HepG2 (cell line): Measurements from ENCODE around the gene HELB. TPM values are rescaled to one million over a fixed set of nuclear protein-coding genes. Genes with fewer than 3 reads are reported as not detected.

ENCODE experiments used
- ATAC-seq: fragments of 200-7000 bp; cut with Tn5 transposase; 3 replicates; pipeline ENCODE4 v1.9.1; 2020; ENCODE audit warnings: mild to moderate bottlenecking, moderate library complexity
- BruUV-seq: library from RNA; stranded (reverse); fragments of 400-500 nt; replicated peaks from 2 replicates; lab custom pipeline; 2021; lab: Mats Ljungman, UMichigan
- CTCF ChIA-PET: fragments of 300-600 bp; formaldehyde crosslinking; extraction: SDS; loops from one replicate; lab custom pipeline; 2021; ENCODE audit warnings: low total read pairs, inconsistent platforms, low intra/inter-chr PET ratio; lab: Yijun Ruan, JAX
- POLR2A ChIA-PET: fragments of 350-600 bp; sonication (Branson Sonifier 250); formaldehyde crosslinking; loops from one replicate; lab custom pipeline; 2020; ENCODE audit warnings: antibody characterized with exemption, inconsistent platforms; lab: Yijun Ruan, JAX
- DNase-seq: peaks from one replicate; pipeline ENCODE4 v3.0.0-alpha.2; 2015; ENCODE audit warnings: low spot score
- FAIRE-seq: peaks from 3 replicates; lab custom pipeline; 2011; peaks lifted over from hg19 to GRCh38; lab: Jason Lieb, UNC
- H2AFZ ChIP-seq: one replicate; pipeline ENCODE4 v1.6.1; 2011; ENCODE audit warnings: low read length, inconsistent platforms
- H3K27ac ChIP-seq: fragments of 300-600 bp; 3 replicates; pipeline ENCODE4 v1.8.0; 2011; ENCODE audit warnings: mixed run types, mild to moderate bottlenecking, mixed read lengths, low read length, inconsistent platforms; ENCODE audit not compliant: insufficient read depth; ENCODE audit errors: extremely low read length
- H3K27me3 ChIP-seq, 2 experiments: fragments of 200-600 bp in 1 of 2; 2 replicates in 1 of 2; 3 replicates in 1 of 2; pipeline versions ENCODE4 v1.6.0 to v1.8.0; 2011; ENCODE audit warnings: low read length in 2 of 2, mild to moderate bottlenecking in 2 of 2, moderate library complexity in 2 of 2, inconsistent platforms in 1 of 2; ENCODE audit not compliant: insufficient read depth in 2 of 2, control insufficient read depth in 1 of 2
- H3K36me3 ChIP-seq, 2 experiments: fragments of 200-600 bp in 1 of 2; replicated peaks in 1 of 2; 2 replicates in 1 of 2; 3 replicates in 1 of 2; pipeline versions ENCODE4 v1.5.1 to v1.8.0; 2011; ENCODE audit warnings: low read length in 2 of 2, inconsistent platforms in 1 of 2; ENCODE audit not compliant: insufficient read depth in 2 of 2, control insufficient read depth in 1 of 2
- H3K4me1 ChIP-seq: 2 replicates; pipeline ENCODE4 v1.5.1; 2012; ENCODE audit warnings: low read length, inconsistent platforms; ENCODE audit not compliant: insufficient read depth
- H3K4me2 ChIP-seq: 2 replicates; pipeline ENCODE4 v1.6.0; 2011; ENCODE audit warnings: low read depth, low read length, inconsistent platforms
- H3K4me3 ChIP-seq, 3 experiments: fragments of 200-600 bp in 1 of 3; sonication (generic), shearing (Covaris generic) in 1 of 3; replicated peaks in 1 of 3; 2 replicates each; pipeline ENCODE4 v1.5.1; 2011 to 2016; ENCODE audit warnings: low read length in 3 of 3, inconsistent platforms in 2 of 3, low read depth in 2 of 3, mild to moderate bottlenecking in 2 of 3, control low read depth in 1 of 3, mixed read lengths in 1 of 3; ENCODE audit not compliant: insufficient read depth in 1 of 3
- H3K79me2 ChIP-seq: one replicate; pipeline ENCODE4 v1.6.1; 2011; ENCODE audit warnings: low read length, inconsistent platforms; ENCODE audit not compliant: insufficient read depth
- H3K9ac ChIP-seq: 2 replicates; pipeline ENCODE4 v1.6.0; 2011; ENCODE audit warnings: mild to moderate bottlenecking, low read depth, low read length, inconsistent platforms; ENCODE audit not compliant: insufficient read depth
- H3K9me3 ChIP-seq: 2 replicates; pipeline ENCODE4 v1.5.1; 2012; ENCODE audit warnings: mild to moderate bottlenecking, low read length
- H4K20me1 ChIP-seq: 2 replicates; pipeline ENCODE4 v1.6.0; 2011; ENCODE audit warnings: inconsistent platforms, mild to moderate bottlenecking, low read length, moderate library complexity; ENCODE audit not compliant: insufficient read depth
- HOXD1 ChIP-seq: sonication (generic); formaldehyde crosslinking; IDR thresholded peaks from 2 replicates; pipeline ENCODE4 v1.5.0; 2020; ENCODE audit warnings: missing genetic modification reagents
- KDM6A ChIP-seq: IDR thresholded peaks from 2 replicates; pipeline ENCODE4 v1.6.1; 2016; ENCODE audit warnings: low read depth
- RXRB ChIP-seq: IDR thresholded peaks from 2 replicates; pipeline ENCODE4 v1.6.1; 2016; ENCODE audit warnings: borderline replicate concordance, missing genetic modification reagents, missing compliant biosample characterization
- TBL1XR1 ChIP-seq: fragments of 150-350 bp; IDR thresholded peaks from 2 replicates; pipeline ENCODE4 v1.6.1; 2014; ENCODE audit warnings: borderline replicate concordance, low read length; ENCODE audit not compliant: partially characterized antibody
- ZNF143 ChIP-seq: sonication (generic); formaldehyde crosslinking; IDR thresholded peaks from 2 replicates; pipeline ENCODE4 v1.4.0; 2020; ENCODE audit warnings: missing genetic modification reagents
- WGBS: methylation state at CpG from one replicate; pipeline ENCODE4 v1.1.6; 2017; ENCODE audit warnings: low lambda C conversion rate; 5-methylcytosine and 5-hydroxymethylcytosine counted together
- in situ Hi-C: cut with HindIII; loops from 2 replicates; pipeline ENCODE4 v1.10.0; 2017; ENCODE audit warnings: low pct_unique_long_range_greater_than_20kb; ENCODE audit not compliant: extremely low pct_ligation_motif_present
- intact Hi-C: fragments of 100-400 bp; cut with micrococcal nuclease; formaldehyde crosslinking; loops from one replicate; pipeline ENCODE4 v1.10.0; 2022; ENCODE audit not compliant: unreplicated experiment
- polyA plus RNA-seq, 8 experiments: library from polyadenylated mRNA; depleted of rRNA in 3 of 8; stranded (reverse) in 7 of 8; unstranded in 1 of 8; fragments of >200 nt; fragmentation: Illumina TruSeq in 4 of 8; extraction: Trizol in 4 of 8; gene quantifications; 2 replicates each; pipeline versions ENCODE4 v1.2.1 to v1.2.3, GENCODE V29; 2011 to 2016; ENCODE audit warnings: low read depth in 4 of 8, missing spikeins in 1 of 8, mixed read lengths in 1 of 8; ENCODE audit not compliant: insufficient read depth in 1 of 8
- total RNA-seq, 5 experiments: library from RNA; depleted of rRNA; stranded (reverse); fragments of >200 nt; fragmentation: Illumina TruSeq; extraction: Trizol; gene quantifications; 2 replicates each; pipeline ENCODE4 v1.2.3, GENCODE V29; 2016; ENCODE audit warnings: low read depth in 1 of 5
- TF ChIP-seq, protein P1 (sequence below): sonication (generic); formaldehyde crosslinking; IDR thresholded peaks from 2 replicates; pipeline ENCODE4 v1.4.0; 2020; ENCODE audit warnings: missing genetic modification reagents, borderline replicate concordance

Gene HELB
- total and polyA plus RNA-seq, 2 of the 13 experiments (the other 11 are each of a cell fraction or from before 2014, with no cell fraction given), result 1.7 to 3.7 TPM

DNA sequence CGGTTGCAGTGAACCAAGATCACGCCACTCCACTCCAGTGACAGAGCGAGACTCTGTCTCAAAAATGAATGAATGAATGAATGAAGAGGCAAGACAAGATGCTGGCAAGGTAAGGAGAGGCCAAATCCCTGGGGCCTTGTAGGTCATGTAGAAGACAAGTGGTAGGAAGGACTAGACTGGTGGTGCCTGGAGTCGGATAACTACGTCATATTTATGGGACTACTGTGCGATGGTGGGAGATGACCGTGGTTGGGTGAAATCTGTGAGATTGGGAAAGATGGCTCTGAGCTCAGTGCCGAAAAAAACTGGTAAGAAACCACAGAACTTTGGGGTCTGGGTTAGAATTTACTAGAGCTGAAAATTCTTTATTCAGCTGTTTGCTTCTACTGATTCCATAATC, 50.6 kb downstream of the HELB start:
- Histone ChIP-seq H3K27ac (no peak overlapping the region), H3K4me2 (no peak overlapping the region), H3K4me1 (no peaks in the 10 kb centered on the region), H3K9me3 (no peaks in the 10 kb centered on the region)
- in situ Hi-C loops, result no loop called here
- POLR2A ChIA-PET, result no interaction called here
- no peak for ATAC-seq
- no peak for FAIRE-seq
- TF ChIP-seq HOXD1 (CRISPR knock-in tag) (no peak), ZNF143 (CRISPR knock-in tag) (no peak), KDM6A (CRISPR knock-in tag) (no peak), RXRB (CRISPR knock-in tag) (no peak), TBL1XR1 (no peak)
- TF ChIP-seq, protein P1, sequence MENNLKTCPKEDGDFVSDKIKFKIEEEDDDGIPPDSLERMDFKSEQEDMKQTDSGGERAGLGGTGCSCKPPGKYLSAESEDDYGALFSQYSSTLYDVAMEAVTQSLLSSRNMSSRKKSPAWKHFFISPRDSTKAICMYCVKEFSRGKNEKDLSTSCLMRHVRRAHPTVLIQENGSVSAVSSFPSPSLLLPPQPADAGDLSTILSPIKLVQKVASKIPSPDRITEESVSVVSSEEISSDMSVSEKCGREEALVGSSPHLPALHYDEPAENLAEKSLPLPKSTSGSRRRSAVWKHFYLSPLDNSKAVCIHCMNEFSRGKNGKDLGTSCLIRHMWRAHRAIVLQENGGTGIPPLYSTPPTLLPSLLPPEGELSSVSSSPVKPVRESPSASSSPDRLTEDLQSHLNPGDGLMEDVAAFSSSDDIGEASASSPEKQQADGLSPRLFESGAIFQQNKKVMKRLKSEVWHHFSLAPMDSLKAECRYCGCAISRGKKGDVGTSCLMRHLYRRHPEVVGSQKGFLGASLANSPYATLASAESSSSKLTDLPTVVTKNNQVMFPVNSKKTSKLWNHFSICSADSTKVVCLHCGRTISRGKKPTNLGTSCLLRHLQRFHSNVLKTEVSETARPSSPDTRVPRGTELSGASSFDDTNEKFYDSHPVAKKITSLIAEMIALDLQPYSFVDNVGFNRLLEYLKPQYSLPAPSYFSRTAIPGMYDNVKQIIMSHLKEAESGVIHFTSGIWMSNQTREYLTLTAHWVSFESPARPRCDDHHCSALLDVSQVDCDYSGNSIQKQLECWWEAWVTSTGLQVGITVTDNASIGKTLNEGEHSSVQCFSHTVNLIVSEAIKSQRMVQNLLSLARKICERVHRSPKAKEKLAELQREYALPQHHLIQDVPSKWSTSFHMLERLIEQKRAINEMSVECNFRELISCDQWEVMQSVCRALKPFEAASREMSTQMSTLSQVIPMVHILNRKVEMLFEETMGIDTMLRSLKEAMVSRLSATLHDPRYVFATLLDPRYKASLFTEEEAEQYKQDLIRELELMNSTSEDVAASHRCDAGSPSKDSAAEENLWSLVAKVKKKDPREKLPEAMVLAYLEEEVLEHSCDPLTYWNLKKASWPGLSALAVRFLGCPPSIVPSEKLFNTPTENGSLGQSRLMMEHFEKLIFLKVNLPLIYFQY (CRISPR knock-in tag), result no peak
- TF ChIP-seq, all 625 proteins: peak for 0
- CTCF ChIA-PET, result interaction anchor here (1.5 kb wide), 1 partner anchor 56 kb away, joined by 6 read pairs; no protein-coding TSS in a partner anchor
- H3K9ac ChIP-seq, result no peak overlapping the region
- H4K20me1 ChIP-seq, result no peaks in the 10 kb centered on the region
- no peaks in the 10 kb centered on the region for H3K36me3 ChIP-seq
- intact Hi-C loops, result loop anchor here (1.0 to 5.0 kb wide), 2 partner anchors 56 to 339 kb away; no protein-coding TSS in a partner anchor
- WGBS, result 81% methylated on average over 8 of the region's 8 CpGs
- H2AFZ ChIP-seq, result no peak overlapping the region
- no peak for DNase-seq
- H3K4me3 ChIP-seq, result no peak overlapping the region
- no peaks in the 10 kb centered on the region for H3K79me2 ChIP-seq
- peaks cover 0 to 4% of the 10 kb centered on the region in 2 experiments; a peak in 1 of 5 replicates for H3K27me3 ChIP-seq
- BruUV-seq, result no TSS peak
